MM.1S (cell line): ENCODE data around the gene SLC24A3.

ENCODE experiments used
- DNase-seq: peaks from one replicate; pipeline ENCODE4 v3.0.0-alpha.2; 2015
- H2AFZ ChIP-seq: fragments of 300-600 bp; sonication (generic); 2 replicates; pipeline ENCODE4 v1.6.0; 2016; ENCODE audit warnings: antibody characterized with exemption, low read length
- H3F3A ChIP-seq: fragments of 300-600 bp; sonication (generic); 2 replicates; pipeline ENCODE4 v1.6.1; 2016; ENCODE audit warnings: mild to moderate bottlenecking, antibody characterized with exemption, low read length, moderate library complexity, mixed read lengths; ENCODE audit not compliant: insufficient read depth
- H3K27ac ChIP-seq: fragments of 300-600 bp; sonication (generic); 2 replicates; pipeline ENCODE4 v1.5.1; 2016; ENCODE audit warnings: mild to moderate bottlenecking, low read length
- H3K27me3 ChIP-seq: fragments of 300-600 bp; sonication (generic); replicated peaks from 2 replicates; pipeline ENCODE4 v1.6.0; 2016; ENCODE audit warnings: low read length; ENCODE audit not compliant: insufficient read depth
- H3K36me3 ChIP-seq: fragments of 300-600 bp; sonication (generic); replicated peaks from 2 replicates; pipeline ENCODE4 v1.6.1; 2016; ENCODE audit warnings: mild to moderate bottlenecking, low read length, mixed read lengths; ENCODE audit not compliant: insufficient read depth
- H3K4me1 ChIP-seq: fragments of 300-600 bp; sonication (generic); 2 replicates; pipeline ENCODE4 v1.6.1; 2016; ENCODE audit warnings: low read length, mixed read lengths
- H3K4me2 ChIP-seq: fragments of 300-600 bp; sonication (generic); 2 replicates; pipeline ENCODE4 v1.6.0; 2016; ENCODE audit warnings: low read depth, low read length
- H3K4me3 ChIP-seq: fragments of 300-600 bp; sonication (generic); 2 replicates; pipeline ENCODE4 v1.5.1; 2016; ENCODE audit warnings: low read length, mixed read lengths
- H3K79me2 ChIP-seq: fragments of 300-600 bp; sonication (generic); 2 replicates; pipeline ENCODE4 v1.6.1; 2016; ENCODE audit warnings: mixed run types, low read length, mixed read lengths
- H3K9ac ChIP-seq: fragments of 300-600 bp; sonication (generic); 2 replicates; pipeline ENCODE4 v1.6.1; 2016; ENCODE audit warnings: low read length, mixed read lengths
- H3K9me2 ChIP-seq: fragments of 300-600 bp; sonication (generic); replicated peaks from 2 replicates; pipeline ENCODE4 v1.6.1; 2016; ENCODE audit warnings: mild to moderate bottlenecking, low read length, mixed read lengths; ENCODE audit not compliant: insufficient read depth
- H3K9me3 ChIP-seq: fragments of 300-600 bp; sonication (generic); replicated peaks from 2 replicates; pipeline ENCODE4 v1.6.1; 2016; ENCODE audit warnings: mild to moderate bottlenecking, low read length, mixed read lengths; ENCODE audit not compliant: insufficient read depth
- H4K20me1 ChIP-seq: fragments of 300-600 bp; sonication (generic); 2 replicates; pipeline ENCODE4 v1.6.1; 2016; ENCODE audit warnings: mild to moderate bottlenecking, low read length, moderate library complexity, mixed read lengths; ENCODE audit not compliant: insufficient read depth
- CTCF ChIP-seq: fragments of 300-600 bp; sonication (generic); IDR thresholded peaks from 2 replicates; pipeline ENCODE4 v1.5.1; 2016; ENCODE audit warnings: antibody characterized with exemption, low read length, mixed read lengths
- EZH2 ChIP-seq: fragments of 300-600 bp; sonication (generic); optimal IDR thresholded peaks from 2 replicates; pipeline ENCODE3; 2017; ENCODE audit warnings: low read depth, mild to moderate bottlenecking, antibody characterized with exemption, low read length, mixed read lengths
- EZH2phosphoT487 ChIP-seq: fragments of 300-600 bp; sonication (generic); IDR thresholded peaks from 2 replicates; pipeline ENCODE4 v1.6.1; 2018; ENCODE audit warnings: antibody characterized with exemption, low read length

Gene SLC24A3

DNA sequence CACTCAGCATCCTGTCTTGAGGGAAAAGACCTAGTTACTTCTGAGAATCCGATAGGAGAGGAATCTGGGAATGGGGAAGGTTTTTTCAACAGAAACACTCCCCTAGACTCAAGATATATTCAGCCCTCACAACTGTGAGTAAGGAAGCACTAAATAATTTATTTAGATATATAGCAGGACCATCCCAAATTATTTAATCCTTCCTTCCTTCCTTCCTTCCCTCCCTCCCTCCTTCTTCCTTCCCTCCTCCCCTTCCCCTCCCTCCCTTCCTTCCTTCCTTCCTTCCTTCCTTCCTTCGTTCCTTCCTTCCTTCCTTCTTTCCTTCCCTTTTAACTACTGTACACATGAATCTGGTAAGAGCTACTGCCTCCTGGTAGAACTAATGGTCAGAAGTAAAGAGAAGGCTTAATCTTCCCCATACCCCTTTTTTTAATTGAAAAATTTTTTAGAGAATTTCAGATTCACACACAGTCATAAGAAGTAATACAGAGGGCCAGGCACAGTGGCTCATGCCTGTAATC, 10.1 kb downstream of the SLC24A3 start:
- Histone ChIP-seq H3K9me2 (no peaks in the 10 kb centered on the region), H3K4me3 (no peak overlapping the region), H2AFZ (no peak overlapping the region), H3K4me2 (no peak overlapping the region), H3K9ac (no peak overlapping the region), H3K79me2 (no peaks in the 10 kb centered on the region), H3K4me1 (0 out of 2 replicates have a peak, but pooled peaks cover 3% of the 10 kb centered on the region), H4K20me1 (no peaks in the 10 kb centered on the region), H3K36me3 (no peaks in the 10 kb centered on the region), H3F3A (no peaks in the 10 kb centered on the region), H3K9me3 (no peaks in the 10 kb centered on the region), H3K27me3 (no peaks in the 10 kb centered on the region), H3K27ac (no peak overlapping the region)
- TF ChIP-seq CTCF, result no peak
- TF ChIP-seq EZH2, result no peak
- TF ChIP-seq EZH2phosphoT487, result no peak
- no peak for DNase-seq

DNA sequence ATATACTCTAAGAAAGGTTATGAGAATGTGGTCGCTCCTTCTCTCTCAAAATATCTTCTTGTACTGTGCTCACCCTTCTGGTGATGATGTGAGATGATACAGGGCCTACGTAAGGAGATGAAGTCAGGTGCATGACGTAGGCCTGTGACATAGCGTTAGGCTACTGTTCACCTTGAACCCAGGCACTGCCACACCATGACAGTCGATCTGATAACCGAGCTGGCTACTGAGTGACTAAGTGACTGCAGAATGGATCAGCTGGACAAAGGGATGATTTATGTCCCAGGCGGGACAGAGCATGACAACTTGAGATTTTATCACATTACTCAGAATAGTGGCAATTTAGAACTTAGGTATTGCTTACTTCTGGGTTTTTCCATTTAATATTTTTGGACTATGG, 11.2 kb downstream of the SLC24A3 start:
- Histone ChIP-seq H3K9me3 (no peaks in the 10 kb centered on the region), H3K27me3 (no peaks in the 10 kb centered on the region), H3K27ac (no peak overlapping the region), H3K4me2 (no peak overlapping the region), H3K4me1 (0 out of 2 replicates have a peak, but pooled peaks cover 3% of the 10 kb centered on the region), H2AFZ (no peak overlapping the region), H3F3A (no peaks in the 10 kb centered on the region), H3K36me3 (no peaks in the 10 kb centered on the region), H3K4me3 (no peak overlapping the region), H3K79me2 (no peaks in the 10 kb centered on the region), H3K9me2 (no peaks in the 10 kb centered on the region), H3K9ac (no peak overlapping the region), H4K20me1 (no peaks in the 10 kb centered on the region)
- no peak for DNase-seq
- TF ChIP-seq EZH2, result no peak
- TF ChIP-seq EZH2phosphoT487, result no peak
- no peak for TF ChIP-seq CTCF

DNA sequence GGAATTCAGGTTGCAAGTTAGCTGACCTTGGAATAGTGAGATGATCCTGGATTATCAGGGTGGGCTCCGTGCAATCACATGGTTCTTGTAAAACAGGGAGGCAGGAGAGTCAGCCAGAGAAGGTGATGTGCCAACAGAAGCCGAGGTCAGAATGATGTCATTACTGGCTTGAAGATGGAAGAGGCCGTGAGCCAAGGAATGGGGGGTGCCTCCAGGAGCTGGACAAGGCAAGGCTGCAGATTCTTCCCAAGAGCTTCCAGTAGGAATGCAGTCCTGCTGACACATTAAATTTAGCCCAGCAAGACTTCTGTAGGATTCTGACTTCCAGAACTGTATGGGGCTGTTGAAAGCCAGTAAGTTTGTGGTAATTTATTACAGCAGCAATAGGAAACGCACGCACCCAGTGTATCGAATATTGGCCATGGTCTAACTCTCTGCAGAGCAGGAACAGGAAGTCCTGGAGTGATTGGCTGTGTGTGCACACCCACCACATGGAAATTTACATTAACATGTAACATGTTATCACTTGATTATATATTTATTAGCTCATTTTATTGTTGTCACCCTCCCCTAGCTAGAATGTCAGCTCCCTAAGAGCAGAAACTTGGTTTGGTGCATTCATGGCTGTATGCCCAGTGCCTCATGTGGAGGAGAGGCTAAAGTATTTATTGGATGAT, 19.1 kb downstream of the SLC24A3 start:
- no peaks in the 10 kb centered on the region for H3K36me3 ChIP-seq
- H3K4me1 ChIP-seq, result no peaks in the 10 kb centered on the region
- no peak overlapping the region for H3K27ac ChIP-seq
- no peaks in the 10 kb centered on the region for H3K9me2 ChIP-seq
- no peaks in the 10 kb centered on the region for H4K20me1 ChIP-seq
- no peak overlapping the region for H3K9ac ChIP-seq
- H2AFZ ChIP-seq, result no peak overlapping the region
- no peak overlapping the region for H3K4me2 ChIP-seq
- TF ChIP-seq CTCF (no peak), EZH2phosphoT487 (no peak), EZH2 (no peak)
- H3K9me3 ChIP-seq, result no peaks in the 10 kb centered on the region
- H3K79me2 ChIP-seq, result no peaks in the 10 kb centered on the region
- H3F3A ChIP-seq, result no peaks in the 10 kb centered on the region
- DNase-seq, result no peak
- no peak overlapping the region for H3K4me3 ChIP-seq
- no peaks in the 10 kb centered on the region for H3K27me3 ChIP-seq
